Activated CD4-positive, alpha-beta T cell treated with anti-CD3 and anti-CD28 coated beads, Interleukin-2, amount 10 ng/mL, durations not matched to agents 24 days and 14 days (primary cell): ENCODE measurements around the gene GMDS. TPM values are rescaled to one million over a fixed set of nuclear protein-coding genes. Genes with fewer than 3 reads are reported as not detected.
A peak's percentile ranks its signal among the peaks of the same experiment; 100 is the strongest.

Experiments used
- DNase-seq: peaks from one replicate; pipeline ENCODE4 v3.0.0; 2022
- H3K27ac Mint-ChIP-seq: one replicate; pipeline ENCODE4 v1.8.0; 2022; ENCODE audit warnings: mild to moderate bottlenecking, mixed read lengths
- H3K27me3 Mint-ChIP-seq: one replicate; pipeline ENCODE4 v1.8.0; 2022; ENCODE audit warnings: mixed read lengths
- H3K36me3 Mint-ChIP-seq: one replicate; pipeline ENCODE4 v1.8.0; 2022; ENCODE audit warnings: low read depth, mild to moderate bottlenecking, mixed read lengths
- H3K4me1 Mint-ChIP-seq: one replicate; pipeline ENCODE4 v1.8.0; 2021; ENCODE audit warnings: mixed read lengths
- H3K4me3 Mint-ChIP-seq: one replicate; pipeline ENCODE4 v1.8.0; 2022; ENCODE audit warnings: mild to moderate bottlenecking, moderate library complexity, mixed read lengths
- H3K9me3 Mint-ChIP-seq: one replicate; pipeline ENCODE4 v1.8.0; 2021; ENCODE audit warnings: mixed read lengths
- intact Hi-C: fragments of 100-400 bp; cut with micrococcal nuclease; formaldehyde crosslinking; loops from one replicate; pipeline ENCODE4 v1.15.1; 2023
- total RNA-seq: library from RNA; stranded (reverse); gene quantifications from 2 replicates; pipeline ENCODE4 v1.2.3, GENCODE V29; 2022

GMDS gene
- total RNA-seq, 1 donor from 2014 or later = 47.4 TPM

DNA sequence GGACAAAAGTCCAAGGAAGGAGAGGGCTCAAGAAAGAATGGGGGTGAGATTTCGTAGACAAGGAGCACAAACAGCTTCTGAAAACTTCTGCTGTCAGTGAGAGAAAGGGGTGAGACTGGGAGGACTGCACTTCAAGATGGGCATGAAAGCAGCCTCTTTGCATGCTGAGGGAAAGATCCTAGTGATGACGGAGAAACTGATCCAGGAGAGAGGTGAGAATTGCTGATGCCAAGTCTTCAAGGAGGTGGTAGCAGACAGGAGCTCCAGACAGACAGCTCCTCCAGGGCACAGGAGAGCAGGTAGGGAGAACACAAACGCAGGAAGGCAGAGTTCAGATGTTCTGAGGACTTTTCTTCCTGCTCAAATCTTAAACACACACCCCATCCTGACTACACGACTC lies 303.9 kb downstream of the GMDS start:
- Mint-ChIP-seq H3K27ac (no peak overlapping the region), H3K36me3 (no peaks in the 10 kb centered on the region), H3K4me1 (no peaks in the 10 kb centered on the region), H3K4me3 (no peak overlapping the region), H3K27me3 (no peaks in the 10 kb centered on the region), H3K9me3 (no peaks in the 10 kb centered on the region)
- intact Hi-C loops = no loop called here
- DNase-seq = no peak

DNA sequence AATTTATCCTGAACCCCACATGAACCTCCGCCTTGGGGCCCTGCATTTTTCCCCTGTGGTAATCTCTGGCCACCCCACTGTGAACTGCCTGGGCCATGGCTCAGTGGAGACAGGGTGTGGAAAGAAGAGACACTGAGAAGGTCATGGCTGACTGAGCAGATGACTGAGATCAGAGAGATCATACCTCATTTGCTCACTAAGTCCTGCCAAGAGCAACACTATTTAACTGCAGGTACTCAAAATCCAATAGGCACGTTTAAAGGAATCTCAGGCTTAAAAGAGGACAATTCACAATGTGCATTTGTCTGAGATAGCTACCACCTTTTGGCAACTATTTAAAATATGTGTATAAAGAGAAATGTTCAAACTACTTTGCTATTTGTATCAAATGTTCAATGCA lies 305.0 kb downstream of the GMDS start:
- Mint-ChIP-seq H3K4me1 (no peaks in the 10 kb centered on the region), H3K27ac (no peak overlapping the region), H3K9me3 (no peaks in the 10 kb centered on the region), H3K4me3 (no peak overlapping the region), H3K27me3 (no peaks in the 10 kb centered on the region), H3K36me3 (no peaks in the 10 kb centered on the region)
- no peak for DNase-seq
- intact Hi-C loops = no loop called here

DNA sequence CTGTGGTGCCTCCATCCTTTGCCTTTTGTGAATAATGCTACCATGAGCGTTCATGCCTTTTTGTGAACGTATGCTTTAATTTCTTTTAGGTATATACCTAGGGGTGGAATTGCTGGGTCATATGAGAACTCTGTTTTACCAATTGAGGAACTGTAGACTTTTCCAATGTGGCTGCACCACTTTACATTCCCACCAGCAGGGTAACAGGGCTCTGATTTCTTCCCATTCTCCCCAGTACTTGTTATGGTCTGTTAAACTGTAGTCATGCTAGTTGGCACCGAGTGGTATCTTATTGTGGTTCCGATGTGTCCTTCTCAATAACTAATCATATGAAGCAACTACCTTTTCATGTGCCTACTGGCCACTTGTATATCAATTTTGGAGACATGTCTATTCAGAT lies 312.1 kb downstream of the GMDS start:
- H3K27ac Mint-ChIP-seq = no peak overlapping the region
- no peak overlapping the region for H3K4me3 Mint-ChIP-seq
- intact Hi-C loops = no loop called here
- DNase-seq = no peak
- H3K9me3 Mint-ChIP-seq = no peaks in the 10 kb centered on the region
- no peaks in the 10 kb centered on the region for H3K27me3 Mint-ChIP-seq
- H3K4me1 Mint-ChIP-seq = no peaks in the 10 kb centered on the region
- no peaks in the 10 kb centered on the region for H3K36me3 Mint-ChIP-seq

DNA sequence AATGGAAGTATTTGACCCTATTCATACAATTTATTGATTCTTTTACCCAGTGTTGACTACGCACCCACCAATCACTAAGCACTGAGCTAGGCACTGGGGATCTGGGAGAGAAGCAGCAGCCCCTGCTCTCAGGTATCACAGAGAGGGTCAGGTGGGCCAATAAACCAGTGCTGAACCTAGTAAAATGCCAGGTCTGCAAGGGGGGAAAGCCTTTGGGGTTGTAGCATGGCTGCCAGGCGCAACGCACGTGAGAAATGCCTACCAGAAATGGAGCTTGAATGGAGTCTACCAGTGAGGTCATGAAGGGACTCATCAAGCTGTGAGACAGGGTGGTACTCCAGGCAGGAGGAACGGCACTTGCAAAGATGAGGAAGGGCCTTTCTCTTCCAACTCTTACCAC lies 313.6 kb downstream of the GMDS start:
- Mint-ChIP-seq H3K9me3 (peaks cover 3% of the 10 kb centered on the region), H3K4me1 (no peaks in the 10 kb centered on the region), H3K27ac (no peak overlapping the region), H3K36me3 (peaks cover 4% of the 10 kb centered on the region), H3K27me3 (no peaks in the 10 kb centered on the region), H3K4me3 (no peak overlapping the region)
- no peak for DNase-seq
- intact Hi-C loops = no loop called here

DNA sequence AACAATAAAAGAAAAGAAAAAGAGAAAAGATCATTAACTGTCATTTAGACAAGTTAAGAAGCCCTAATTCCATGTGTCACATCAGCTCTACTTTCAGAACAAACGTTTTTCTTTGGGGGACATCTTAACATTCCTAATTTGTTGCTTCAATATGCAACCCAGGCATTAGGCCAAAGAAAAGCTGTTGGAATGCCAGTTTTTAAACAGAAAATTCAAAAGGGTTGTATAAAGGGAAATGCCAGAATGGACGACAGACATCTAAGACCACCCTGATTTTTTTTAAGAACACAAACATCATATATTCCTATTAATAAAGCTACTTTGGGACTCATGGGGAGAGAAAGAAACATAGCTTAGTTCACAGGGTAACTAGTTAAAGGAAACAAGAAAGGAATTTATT lies 315.0 kb downstream of the GMDS start:
- intact Hi-C loops = no loop called here
- H3K36me3 Mint-ChIP-seq = peaks cover 7% of the 10 kb centered on the region
- H3K4me1 Mint-ChIP-seq = no peaks in the 10 kb centered on the region
- H3K9me3 Mint-ChIP-seq = peaks cover 3% of the 10 kb centered on the region
- no peaks in the 10 kb centered on the region for H3K27me3 Mint-ChIP-seq
- no peak overlapping the region for H3K4me3 Mint-ChIP-seq
- H3K27ac Mint-ChIP-seq = no peak overlapping the region
- no peak for DNase-seq

DNA sequence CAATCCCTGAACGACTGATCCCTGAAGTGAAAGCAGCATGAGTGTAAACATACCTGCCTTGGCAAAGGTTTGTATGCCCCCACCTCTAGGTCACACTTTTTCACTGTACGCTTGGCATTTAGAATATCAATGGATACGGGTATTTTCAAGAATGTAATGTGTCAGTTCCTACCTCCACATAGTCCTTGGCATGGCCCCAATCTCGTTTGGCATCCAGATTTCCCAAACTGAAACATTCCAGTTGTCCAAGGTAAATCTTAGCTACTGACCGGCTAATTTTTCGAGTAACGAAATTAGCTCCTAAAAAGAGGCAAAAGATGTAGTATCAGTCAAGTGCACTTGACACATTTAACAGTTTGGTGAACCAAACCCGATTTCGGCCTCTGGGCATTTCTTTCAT lies 315.5 kb downstream of the GMDS start:
- no peak overlapping the region for H3K4me3 Mint-ChIP-seq
- peaks cover 7% of the 10 kb centered on the region for H3K36me3 Mint-ChIP-seq
- intact Hi-C loops = no loop called here
- DNase-seq = no peak
- no peaks in the 10 kb centered on the region for H3K4me1 Mint-ChIP-seq
- no peaks in the 10 kb centered on the region for H3K27me3 Mint-ChIP-seq
- peaks cover 3% of the 10 kb centered on the region for H3K9me3 Mint-ChIP-seq
- H3K27ac Mint-ChIP-seq = no peak overlapping the region

DNA sequence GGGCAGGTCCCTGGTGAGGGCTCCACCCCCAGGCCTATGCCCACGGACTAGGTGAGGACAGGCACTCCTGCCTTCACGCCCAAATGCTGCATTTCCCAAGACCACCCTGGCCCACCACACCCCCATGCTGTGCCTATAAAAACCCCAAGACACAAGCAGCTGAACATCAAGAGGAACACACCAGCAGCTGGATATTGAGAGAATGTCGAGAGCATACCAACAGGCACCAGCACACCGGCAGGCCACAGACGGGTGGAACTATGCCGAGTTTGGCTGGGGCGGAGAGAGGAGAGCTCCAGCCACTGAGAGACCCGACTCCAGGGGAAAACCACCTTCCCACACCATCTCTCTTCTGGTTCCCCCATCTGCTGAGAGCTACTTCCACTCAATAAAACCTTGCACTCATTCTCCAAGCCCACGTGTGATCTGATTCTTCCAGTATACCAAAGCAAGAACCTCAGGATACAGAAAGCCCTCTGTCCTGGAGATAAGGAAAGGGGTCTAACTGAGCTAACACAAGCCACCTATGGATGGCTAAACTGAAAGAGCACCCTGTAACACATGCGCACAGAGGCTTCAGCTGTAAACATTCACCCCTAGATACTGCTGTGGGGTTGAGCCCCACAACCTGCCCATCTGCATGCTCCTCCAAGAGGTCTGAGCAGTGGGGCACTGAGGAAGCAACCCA lies 319.5 kb downstream of the GMDS start:
- no peak overlapping the region for H3K4me3 Mint-ChIP-seq
- intact Hi-C loops = no loop called here
- peaks cover 7% of the 10 kb centered on the region for H3K36me3 Mint-ChIP-seq
- H3K27me3 Mint-ChIP-seq = no peaks in the 10 kb centered on the region
- H3K27ac Mint-ChIP-seq = no peak overlapping the region
- DNase-seq = no peak
- H3K4me1 Mint-ChIP-seq = no peaks in the 10 kb centered on the region
- H3K9me3 Mint-ChIP-seq = peaks cover 3% of the 10 kb centered on the region

DNA sequence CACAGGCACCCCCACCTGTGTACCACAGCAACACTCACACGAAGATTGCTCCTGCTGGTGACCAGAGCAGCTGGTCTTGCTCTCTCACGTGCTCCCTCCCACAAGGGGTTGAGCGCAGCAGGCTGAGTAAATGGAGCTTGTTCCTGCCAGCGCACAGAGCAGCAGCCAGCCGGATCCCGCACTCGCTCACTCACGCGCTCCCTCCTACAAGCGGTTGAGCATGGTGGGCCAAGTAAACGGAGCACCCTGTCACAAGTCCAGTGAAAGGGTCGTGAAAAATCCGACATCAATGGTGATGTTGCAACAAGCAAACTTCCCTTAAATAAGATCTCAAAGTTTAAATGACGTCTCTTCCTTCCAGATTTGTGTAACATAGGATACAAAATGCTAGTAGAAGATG lies 322.0 kb downstream of the GMDS start:
- H3K9me3 Mint-ChIP-seq = peaks cover 3% of the 10 kb centered on the region
- H3K27ac Mint-ChIP-seq = no peak overlapping the region
- H3K36me3 Mint-ChIP-seq = peaks cover 7% of the 10 kb centered on the region
- intact Hi-C loops = no loop called here
- no peaks in the 10 kb centered on the region for H3K27me3 Mint-ChIP-seq
- no peak overlapping the region for H3K4me3 Mint-ChIP-seq
- DNase-seq = no peak
- no peaks in the 10 kb centered on the region for H3K4me1 Mint-ChIP-seq

DNA sequence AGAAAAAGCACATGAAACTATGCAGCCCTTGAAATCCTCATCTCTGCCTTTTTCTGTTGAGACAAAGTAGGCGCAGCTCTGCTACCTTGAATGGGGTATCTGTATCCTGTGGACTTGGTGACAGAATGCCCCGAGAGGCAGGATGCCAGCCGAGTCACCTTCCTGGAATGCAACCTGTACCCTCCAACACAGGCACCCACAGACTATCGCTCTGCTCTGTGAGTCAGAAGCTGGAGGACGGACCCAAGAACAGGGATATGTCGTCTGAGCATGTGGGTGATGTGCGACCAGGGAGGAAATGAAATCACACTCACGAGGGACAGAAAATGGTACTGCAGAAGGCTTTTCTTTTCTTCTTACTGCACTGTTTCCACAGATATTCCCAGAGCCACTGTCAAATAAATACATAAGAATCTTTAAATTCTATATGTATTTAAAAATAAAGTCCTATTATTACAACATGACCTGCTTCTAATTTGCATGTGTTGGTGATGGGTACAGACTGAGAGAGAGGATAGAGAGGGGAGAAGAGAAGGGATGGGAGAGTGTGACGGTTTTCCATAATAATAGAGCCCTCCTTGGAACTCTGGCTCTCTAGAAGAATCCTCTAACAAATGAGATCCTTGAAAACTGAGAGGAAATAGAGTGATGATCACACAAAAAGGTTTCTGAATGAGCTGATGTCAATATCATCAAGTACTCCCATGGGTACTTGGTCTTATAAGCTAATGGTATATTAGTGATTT lies 327.6 kb downstream of the GMDS start:
- H3K27ac Mint-ChIP-seq = peak overlapping the region; percentile 52
- H3K9me3 Mint-ChIP-seq = no peaks in the 10 kb centered on the region
- intact Hi-C loops = no loop called here

DNA sequence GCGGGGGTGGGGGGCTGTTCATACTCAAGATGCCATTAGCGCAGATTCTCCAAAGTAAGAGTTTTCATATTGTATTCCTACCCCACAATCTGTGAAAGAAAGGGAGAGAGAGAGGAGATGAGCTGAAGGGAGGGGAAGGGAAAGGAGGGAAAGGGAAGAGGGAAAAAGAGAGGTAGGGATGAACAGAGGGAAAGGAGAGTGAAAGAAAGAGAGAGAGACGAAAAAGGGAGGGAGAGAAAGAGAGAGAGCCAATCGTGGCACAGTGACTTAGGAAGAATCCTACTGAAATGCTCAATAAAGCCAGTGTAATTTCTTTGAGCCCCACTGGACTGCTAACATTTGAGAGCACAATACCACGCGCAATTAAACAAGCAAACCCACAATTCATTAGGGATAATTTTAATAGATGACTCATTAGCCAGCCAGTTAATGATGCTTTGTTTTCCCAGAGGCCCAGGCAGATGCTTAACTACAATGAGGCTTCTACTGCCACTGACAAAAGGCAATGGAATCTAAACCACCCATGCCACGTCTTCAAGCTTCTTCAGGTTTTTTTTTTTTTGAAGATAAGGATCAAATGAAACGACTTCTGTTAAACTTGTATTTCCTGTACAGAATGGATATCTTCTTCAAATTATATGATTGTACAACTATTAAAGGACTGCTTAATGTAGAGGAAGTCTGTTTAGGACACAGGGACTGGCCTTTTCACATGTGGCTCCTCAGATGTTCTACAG lies 328.9 kb downstream of the GMDS start:
- Mint-ChIP-seq H3K27me3 (no peaks in the 10 kb centered on the region), H3K4me1 (peaks cover 16% of the 10 kb centered on the region), H3K27ac (no peak overlapping the region), H3K4me3 (no peak overlapping the region), H3K36me3 (no peaks in the 10 kb centered on the region), H3K9me3 (no peaks in the 10 kb centered on the region)
- intact Hi-C loops = no loop called here
- DNase-seq = no peak

More for the DNA sequence above, 327.6 kb downstream of the GMDS start:
- Mint-ChIP-seq H3K27me3 (no peaks in the 10 kb centered on the region), H3K36me3 (no peaks in the 10 kb centered on the region), H3K4me3 (no peak overlapping the region), H3K4me1 (peaks cover 16% of the 10 kb centered on the region)
- peak; percentile 62 for DNase-seq

DNA sequence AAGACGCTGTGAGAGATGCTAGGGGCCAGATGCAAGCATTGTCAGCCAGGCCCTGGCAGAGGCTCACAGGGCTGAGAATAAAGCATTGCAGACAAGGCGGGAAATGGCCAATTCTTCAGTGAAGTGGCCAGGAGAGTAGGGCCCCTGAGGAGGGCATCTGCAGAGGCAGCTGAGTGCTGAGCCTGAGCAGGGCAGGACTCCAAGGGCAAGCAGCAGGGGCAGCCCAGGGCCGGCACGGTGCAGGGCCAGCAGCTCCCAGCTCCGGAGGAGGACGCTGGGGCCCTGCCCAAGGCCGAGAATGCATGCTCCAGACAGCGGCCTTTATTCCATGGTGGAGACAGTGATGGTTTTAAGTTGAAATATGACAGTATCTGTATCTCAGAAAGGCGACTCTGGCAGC lies 330.2 kb downstream of the GMDS start:
- H3K27ac Mint-ChIP-seq = no peak overlapping the region
- H3K36me3 Mint-ChIP-seq = no peaks in the 10 kb centered on the region
- no peaks in the 10 kb centered on the region for H3K27me3 Mint-ChIP-seq
- H3K4me3 Mint-ChIP-seq = no peak overlapping the region
- DNase-seq = no peak
- intact Hi-C loops = no loop called here
- peaks cover 16% of the 10 kb centered on the region for H3K4me1 Mint-ChIP-seq
- no peaks in the 10 kb centered on the region for H3K9me3 Mint-ChIP-seq

DNA sequence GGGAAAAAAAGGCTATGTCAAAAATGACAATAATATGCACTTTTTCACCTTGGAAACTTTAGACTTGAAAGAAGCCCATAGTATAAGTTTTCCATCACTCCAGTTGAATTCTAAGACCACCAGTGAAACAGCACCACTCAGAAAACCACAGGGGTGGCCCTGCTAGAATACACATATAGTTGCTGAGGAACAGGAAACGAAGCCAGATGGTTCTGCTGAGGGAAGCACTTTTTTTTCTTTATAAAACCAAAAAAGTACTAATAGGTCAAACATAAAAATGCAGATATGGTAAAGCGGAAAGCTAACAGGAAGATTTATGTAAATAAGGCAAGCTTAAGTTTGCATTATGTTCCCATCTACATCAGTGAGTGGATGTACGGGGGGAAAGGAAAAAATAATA lies 331.8 kb downstream of the GMDS start:
- Mint-ChIP-seq H3K36me3 (peaks cover 2% of the 10 kb centered on the region), H3K4me1 (peaks cover 16% of the 10 kb centered on the region), H3K27me3 (no peaks in the 10 kb centered on the region), H3K9me3 (no peaks in the 10 kb centered on the region), H3K27ac (no peak overlapping the region), H3K4me3 (no peak overlapping the region)
- intact Hi-C loops = no loop called here
- no peak for DNase-seq

DNA sequence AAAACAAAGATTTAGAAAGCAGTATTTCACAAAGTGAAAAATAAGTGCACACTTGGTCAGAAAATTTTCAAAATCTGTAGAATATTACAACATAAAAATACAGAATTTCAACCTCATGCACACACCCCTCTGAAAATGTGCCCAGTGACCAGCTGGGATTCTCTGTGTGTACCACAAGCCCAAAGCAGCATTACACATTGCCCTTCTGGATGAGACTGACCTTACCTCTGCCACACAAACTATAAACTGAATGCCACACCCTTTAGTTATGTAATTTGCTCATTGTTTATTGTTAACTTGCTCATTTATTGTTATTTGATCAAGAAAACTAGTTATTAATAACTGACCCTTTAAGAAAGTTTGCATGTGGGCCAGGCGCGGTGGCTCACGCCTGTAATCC lies 332.7 kb downstream of the GMDS start:
- H3K9me3 Mint-ChIP-seq = no peaks in the 10 kb centered on the region

DNA sequence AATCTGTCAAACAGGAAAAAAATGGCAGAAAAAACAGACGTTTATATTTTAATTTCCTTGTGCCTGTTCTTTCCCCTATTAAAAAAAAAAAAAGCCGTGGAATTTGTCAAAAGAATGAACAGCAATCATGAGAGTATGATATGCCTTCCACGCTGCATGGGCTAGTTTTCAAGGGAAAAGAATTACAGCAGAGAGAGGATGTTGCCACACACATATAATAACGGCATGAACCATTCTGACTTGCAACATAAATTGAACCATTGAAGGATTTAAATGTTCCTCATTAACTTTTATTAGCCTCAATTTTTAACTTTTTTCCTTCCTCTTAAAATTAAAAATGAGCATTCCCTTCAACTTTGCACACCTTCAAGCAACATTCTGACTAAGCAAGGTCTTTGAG lies 333.9 kb downstream of the GMDS start:
- intact Hi-C loops = no loop called here
- H3K27me3 Mint-ChIP-seq = no peaks in the 10 kb centered on the region
- no peak for DNase-seq
- no peaks in the 10 kb centered on the region for H3K9me3 Mint-ChIP-seq
- peaks cover 2% of the 10 kb centered on the region for H3K36me3 Mint-ChIP-seq
- peaks cover 3% of the 10 kb centered on the region for H3K4me1 Mint-ChIP-seq
- H3K27ac Mint-ChIP-seq = no peak overlapping the region
- H3K4me3 Mint-ChIP-seq = no peak overlapping the region

More for the DNA sequence above, 332.7 kb downstream of the GMDS start:
- Mint-ChIP-seq H3K4me1 (peaks cover 13% of the 10 kb centered on the region), H3K27ac (no peak overlapping the region), H3K27me3 (no peaks in the 10 kb centered on the region), H3K4me3 (no peak overlapping the region), H3K36me3 (peaks cover 2% of the 10 kb centered on the region)
- intact Hi-C loops = no loop called here
- no peak for DNase-seq
